HepG2 (cell line): ENCODE data around the gene CARMIL3. TPM values are rescaled to one million over a fixed set of nuclear protein-coding genes. Genes with fewer than 3 reads are reported as not detected.

Experiments
- ATAC-seq: fragments of 200-7000 bp; cut with Tn5 transposase; 3 replicates; pipeline ENCODE4 v1.9.1; 2020; ENCODE audit warnings: mild to moderate bottlenecking, moderate library complexity
- BruUV-seq: library from RNA; stranded (reverse); fragments of 400-500 nt; replicated peaks from 2 replicates; lab custom pipeline; 2021; lab: Mats Ljungman, UMichigan
- CTCF ChIA-PET: fragments of 300-600 bp; formaldehyde crosslinking; extraction: SDS; loops from one replicate; lab custom pipeline; 2021; ENCODE audit warnings: low total read pairs, inconsistent platforms, low intra/inter-chr PET ratio; lab: Yijun Ruan, JAX
- POLR2A ChIA-PET: fragments of 350-600 bp; sonication (Branson Sonifier 250); formaldehyde crosslinking; loops from one replicate; lab custom pipeline; 2020; ENCODE audit warnings: antibody characterized with exemption, inconsistent platforms; lab: Yijun Ruan, JAX
- DNase-seq: peaks from one replicate; pipeline ENCODE4 v3.0.0-alpha.2; 2015; ENCODE audit warnings: low spot score
- FAIRE-seq: peaks from 3 replicates; lab custom pipeline; 2011; peaks lifted over from hg19 to GRCh38; lab: Jason Lieb, UNC
- H2AFZ ChIP-seq: one replicate; pipeline ENCODE4 v1.6.1; 2011; ENCODE audit warnings: low read length, inconsistent platforms
- H3K27ac ChIP-seq: fragments of 300-600 bp; 3 replicates; pipeline ENCODE4 v1.8.0; 2011; ENCODE audit warnings: mixed run types, mild to moderate bottlenecking, mixed read lengths, low read length, inconsistent platforms; ENCODE audit not compliant: insufficient read depth; ENCODE audit errors: extremely low read length
- H3K27me3 ChIP-seq, 2 experiments: fragments of 200-600 bp in 1 of 2; 2 replicates in 1 of 2; 3 replicates in 1 of 2; pipeline versions ENCODE4 v1.6.0 to v1.8.0; 2011; ENCODE audit warnings: low read length in 2 of 2, mild to moderate bottlenecking in 2 of 2, moderate library complexity in 2 of 2, inconsistent platforms in 1 of 2; ENCODE audit not compliant: insufficient read depth in 2 of 2, control insufficient read depth in 1 of 2
- H3K36me3 ChIP-seq, 2 experiments: fragments of 200-600 bp in 1 of 2; replicated peaks in 1 of 2; 2 replicates in 1 of 2; 3 replicates in 1 of 2; pipeline versions ENCODE4 v1.5.1 to v1.8.0; 2011; ENCODE audit warnings: low read length in 2 of 2, inconsistent platforms in 1 of 2; ENCODE audit not compliant: insufficient read depth in 2 of 2, control insufficient read depth in 1 of 2
- H3K4me1 ChIP-seq: 2 replicates; pipeline ENCODE4 v1.5.1; 2012; ENCODE audit warnings: low read length, inconsistent platforms; ENCODE audit not compliant: insufficient read depth
- H3K4me2 ChIP-seq: 2 replicates; pipeline ENCODE4 v1.6.0; 2011; ENCODE audit warnings: low read depth, low read length, inconsistent platforms
- H3K4me3 ChIP-seq, 3 experiments: fragments of 200-600 bp in 1 of 3; sonication (generic), shearing (Covaris generic) in 1 of 3; replicated peaks in 1 of 3; 2 replicates each; pipeline ENCODE4 v1.5.1; 2011 to 2016; ENCODE audit warnings: low read length in 3 of 3, inconsistent platforms in 2 of 3, low read depth in 2 of 3, mild to moderate bottlenecking in 2 of 3, control low read depth in 1 of 3, mixed read lengths in 1 of 3; ENCODE audit not compliant: insufficient read depth in 1 of 3
- H3K79me2 ChIP-seq: one replicate; pipeline ENCODE4 v1.6.1; 2011; ENCODE audit warnings: low read length, inconsistent platforms; ENCODE audit not compliant: insufficient read depth
- H3K9ac ChIP-seq: 2 replicates; pipeline ENCODE4 v1.6.0; 2011; ENCODE audit warnings: mild to moderate bottlenecking, low read depth, low read length, inconsistent platforms; ENCODE audit not compliant: insufficient read depth
- H3K9me3 ChIP-seq: 2 replicates; pipeline ENCODE4 v1.5.1; 2012; ENCODE audit warnings: mild to moderate bottlenecking, low read length
- H4K20me1 ChIP-seq: 2 replicates; pipeline ENCODE4 v1.6.0; 2011; ENCODE audit warnings: inconsistent platforms, mild to moderate bottlenecking, low read length, moderate library complexity; ENCODE audit not compliant: insufficient read depth
- AKAP8 ChIP-seq: sonication (generic); formaldehyde crosslinking; IDR thresholded peaks from 2 replicates; pipeline ENCODE4 v1.5.1; 2020; ENCODE audit warnings: mild to moderate bottlenecking, missing genetic modification reagents
- CENPT ChIP-seq: sonication (generic); formaldehyde crosslinking; IDR thresholded peaks from 2 replicates; pipeline ENCODE4 v1.8.0; 2022; ENCODE audit warnings: low read depth, mild to moderate bottlenecking, moderate library complexity, missing genetic modification reagents
- HES4 ChIP-seq: sonication (generic); formaldehyde crosslinking; IDR thresholded peaks from 2 replicates; pipeline ENCODE4 v1.9.0; 2021; ENCODE audit warnings: mild to moderate bottlenecking, missing genetic modification reagents, borderline replicate concordance
- KLF16 ChIP-seq, 2 experiments: sonication (generic) in 1 of 2; formaldehyde crosslinking in 1 of 2; IDR thresholded peaks; 2 replicates each; pipeline versions ENCODE4 v1.6.1 to v1.8.0; 2016 to 2023; ENCODE audit warnings: missing genetic modification reagents in 2 of 2, missing compliant biosample characterization in 1 of 2
- KLF9 ChIP-seq: IDR thresholded peaks from 2 replicates; pipeline ENCODE4 v1.6.1; 2016; ENCODE audit warnings: low read depth
- MAF1 ChIP-seq: sonication (generic); formaldehyde crosslinking; IDR thresholded peaks from 2 replicates; pipeline ENCODE4 v1.5.0; 2020; ENCODE audit warnings: missing genetic modification reagents, borderline replicate concordance
- MIER3 ChIP-seq: IDR thresholded peaks from 2 replicates; pipeline ENCODE4 v1.6.1; 2016; ENCODE audit warnings: missing compliant biosample characterization, borderline replicate concordance
- RNF2 ChIP-seq: fragments of 450-650 bp; conservative IDR thresholded peaks from 2 replicates; pipeline ENCODE4 v1.6.1; 2016; ENCODE audit warnings: low read depth
- SALL2 ChIP-seq: sonication (generic); formaldehyde crosslinking; IDR thresholded peaks from 2 replicates; pipeline ENCODE4 v1.8.1; 2023; ENCODE audit warnings: mild to moderate bottlenecking, missing genetic modification reagents, inconsistent platforms
- SMARCC2 ChIP-seq: fragments of 450-650 bp; IDR thresholded peaks from 2 replicates; pipeline ENCODE4 v1.6.1; 2017; ENCODE audit warnings: antibody characterized with exemption, mild to moderate bottlenecking
- TEAD3 ChIP-seq: optimal IDR thresholded peaks from 2 replicates; pipeline ENCODE3; 2016; ENCODE audit warnings: borderline replicate concordance
- U2AF1 ChIP-seq: fragments of 200-400 bp; formaldehyde crosslinking; optimal IDR thresholded peaks from 2 replicates; pipeline ENCODE3; 2017; ENCODE audit warnings: mild to moderate bottlenecking, low read depth, low read length
- ZMYM3 ChIP-seq: sonication (generic); formaldehyde crosslinking; IDR thresholded peaks from 2 replicates; pipeline ENCODE4 v1.5.1; 2020; ENCODE audit warnings: mild to moderate bottlenecking, missing genetic modification reagents
- ZNF235 ChIP-seq: sonication (generic); formaldehyde crosslinking; IDR thresholded peaks from 2 replicates; pipeline ENCODE4 v1.8.1; 2023; ENCODE audit warnings: mild to moderate bottlenecking, missing genetic modification reagents, borderline replicate concordance
- ZNF431 ChIP-seq: sonication (generic); formaldehyde crosslinking; IDR thresholded peaks from 2 replicates; pipeline ENCODE4 v1.9.0; 2022; ENCODE audit warnings: missing genetic modification reagents, low read depth, mild to moderate bottlenecking, borderline replicate concordance
- ZNF557 ChIP-seq: sonication (generic); formaldehyde crosslinking; IDR thresholded peaks from 2 replicates; pipeline ENCODE4 v1.4.0; 2020; ENCODE audit warnings: missing genetic modification reagents
- ZNF776 ChIP-seq: sonication (generic); formaldehyde crosslinking; IDR thresholded peaks from 2 replicates; pipeline ENCODE4 v1.4.0; 2020; ENCODE audit warnings: mild to moderate bottlenecking, missing genetic modification reagents
- WGBS: methylation state at CpG from one replicate; pipeline ENCODE4 v1.1.6; 2017; ENCODE audit warnings: low lambda C conversion rate; 5-methylcytosine and 5-hydroxymethylcytosine counted together
- in situ Hi-C: cut with HindIII; loops from 2 replicates; pipeline ENCODE4 v1.10.0; 2017; ENCODE audit warnings: low pct_unique_long_range_greater_than_20kb; ENCODE audit not compliant: extremely low pct_ligation_motif_present
- intact Hi-C: fragments of 100-400 bp; cut with micrococcal nuclease; formaldehyde crosslinking; loops from one replicate; pipeline ENCODE4 v1.10.0; 2022; ENCODE audit not compliant: unreplicated experiment
- polyA plus RNA-seq, 8 experiments: library from polyadenylated mRNA; depleted of rRNA in 3 of 8; stranded (reverse) in 7 of 8; unstranded in 1 of 8; fragments of >200 nt; fragmentation: Illumina TruSeq in 4 of 8; extraction: Trizol in 4 of 8; gene quantifications; 2 replicates each; pipeline versions ENCODE4 v1.2.1 to v1.2.3, GENCODE V29; 2011 to 2016; ENCODE audit warnings: low read depth in 4 of 8, missing spikeins in 1 of 8, mixed read lengths in 1 of 8; ENCODE audit not compliant: insufficient read depth in 1 of 8
- total RNA-seq, 5 experiments: library from RNA; depleted of rRNA; stranded (reverse); fragments of >200 nt; fragmentation: Illumina TruSeq; extraction: Trizol; gene quantifications; 2 replicates each; pipeline ENCODE4 v1.2.3, GENCODE V29; 2016; ENCODE audit warnings: low read depth in 1 of 5

Gene CARMIL3
- total and polyA plus RNA-seq, 2 of the 13 experiments (the other 11 are each of a cell fraction or from before 2014, with no cell fraction given): 0.27 to 0.55 TPM

- Histone ChIP-seq H3K36me3 (no peaks in the 10 kb centered on the region), H3K79me2 (no peaks in the 10 kb centered on the region), H3K9me3 (no peaks in the 10 kb centered on the region), H4K20me1 (no peaks in the 10 kb centered on the region), H3K4me2 (no peak overlapping the region), H3K9ac (no peak overlapping the region), H3K4me1 (peaks cover 43% of the 10 kb centered on the region), H2AFZ (no peak overlapping the region), H3K27ac (no peak overlapping the region), H3K27me3 (peaks cover 18 to 64% of the 10 kb centered on the region in 2 experiments), H3K4me3 (no peak overlapping the region)
- CTCF ChIA-PET: no interaction called here
- FAIRE-seq (no peak), ATAC-seq (no peak), DNase-seq (no peak)
- no TSS peak for BruUV-seq
- POLR2A ChIA-PET: interaction anchor here (8.3 kb wide), 1 partner anchor 18 kb away, joined by 68 read pairs; the partner anchor contains the start of gene PCK2
- WGBS: 78% methylated on average over 23 of the region's 23 CpGs
- TF ChIP-seq RNF2 (0 out of 2 replicates have a peak, but pooled peaks have one; percentile 38), ZMYM3 (CRISPR knock-in tag) (no peak), CENPT (CRISPR knock-in tag) (0 out of 2 replicates have a peak, but pooled peaks have one; percentile 45), HES4 (CRISPR knock-in tag) (0 out of 2 replicates have a peak, but pooled peaks have one; percentile 6), ZNF235 (CRISPR knock-in tag) (peak; percentile 64; the same call in 1 of the 2 replicates), SMARCC2 (no peak), ZNF776 (CRISPR knock-in tag) (0 out of 2 replicates have a peak, but pooled peaks have one; percentile 19)
- in situ Hi-C loops (no loop called here), intact Hi-C loops (no loop called here)
These were observed 25.3 kb downstream of the CARMIL3 start for GRCh38 chr14:24077086-24077485.

GRCh38 chr14:24078146-24078545 is 26.3 kb downstream of the CARMIL3 start:
- no peak overlapping the region for H3K4me3 ChIP-seq
- 26% methylated on average over 3 of the region's 3 CpGs for WGBS
- ChIA-PET POLR2A (interaction anchor here (8.3 kb wide), 1 partner anchor 17 kb away, joined by 68 read pairs; the partner anchor contains the start of gene PCK2), CTCF (interaction anchor here (1.1 kb wide), 1 partner anchor 12 kb away, joined by 3 read pairs; no protein-coding TSS in a partner anchor)
- H3K36me3 ChIP-seq: no peaks in the 10 kb centered on the region
- ATAC-seq: no peak
- peaks cover 17 to 65% of the 10 kb centered on the region in 2 experiments for H3K27me3 ChIP-seq
- FAIRE-seq: no peak
- H3K27ac ChIP-seq: no peak overlapping the region
- no peaks in the 10 kb centered on the region for H4K20me1 ChIP-seq
- no peak for DNase-seq
- H3K9me3 ChIP-seq: no peaks in the 10 kb centered on the region
- H3K4me2 ChIP-seq: no peak overlapping the region
- H3K4me1 ChIP-seq: peaks cover 45% of the 10 kb centered on the region
- H3K79me2 ChIP-seq: no peaks in the 10 kb centered on the region
- BruUV-seq: no TSS peak
- no peak overlapping the region for H2AFZ ChIP-seq
- H3K9ac ChIP-seq: no peak overlapping the region
- in situ Hi-C loops: no loop called here
- intact Hi-C loops: no loop called here
- TF ChIP-seq MAF1 (CRISPR knock-in tag) (no peak), TEAD3 (CRISPR knock-in tag) (no peak), KLF9 (no peak), U2AF1 (no peak), KLF16 (CRISPR knock-in tag; IDR thresholded peaks at IDR 0.05) (no peak), ZNF431 (CRISPR knock-in tag) (no peak), AKAP8 (CRISPR knock-in tag) (no peak), SALL2 (no peak), ZNF557 (no peak), MIER3 (CRISPR knock-in tag) (no peak)
